HG03196 (cell line): ENCODE measurements around the gene HAGHL.
A peak's percentile ranks its signal among the peaks of the same experiment; 100 is the strongest.

Source experiments
- ATAC-seq: cut with Tn5 transposase; IDR thresholded peaks from one replicate; pipeline ENCODE4 v1.9.1; 2021; ENCODE audit not compliant: unreplicated experiment

Gene HAGHL

GRCh38 chr16:726438-727290 lies at the start of gene HAGHL, which contains the start of gene CCDC78:
TSS of gene HAGHL (plus strand) at chr16:727106. CDS start at chr16:727510, 404 bp downstream.
TSS of gene CCDC78 (minus strand) at chr16:726443. CDS start at chr16:726367, 76 bp downstream.
- no peak for ATAC-seq

- no peak for ATAC-seq
Measured at GRCh38 chr16:677316-678190, 49.4 kb upstream of the HAGHL start.

- ATAC-seq: no peak
Measured at GRCh38 chr16:678209-678857, 48.6 kb upstream of the HAGHL start.

GRCh38 chr16:678858-679813 lies 47.8 kb upstream of the HAGHL start:
- no peak for ATAC-seq

- ATAC-seq: peak; percentile 28
Measured at GRCh38 chr16:679814-680624, 46.9 kb upstream of the HAGHL start, which contains the start of gene STUB1. TSS of gene STUB1 (plus strand) at chr16:680410. CDS start at chr16:680526, 116 bp downstream.

- no peak for ATAC-seq
Measured at GRCh38 chr16:680625-680945, 46.3 kb upstream of the HAGHL start.

- ATAC-seq: no peak
Measured at GRCh38 chr16:680967-681745, 45.8 kb upstream of the HAGHL start.

- ATAC-seq: no peak
Measured at GRCh38 chr16:681746-682427, 45.0 kb upstream of the HAGHL start.

- ATAC-seq: no peak
Measured at GRCh38 chr16:682493-683395, 44.2 kb upstream of the HAGHL start.

GRCh38 chr16:683396-684070 lies 43.4 kb upstream of the HAGHL start:
- ATAC-seq: no peak

GRCh38 chr16:684071-684794 lies 42.7 kb upstream of the HAGHL start, which contains the start of gene JMJD8:
TSS of gene JMJD8 (minus strand) at chr16:684334. CDS start at chr16:684319, 15 bp downstream.
- ATAC-seq: peak; percentile 57

- ATAC-seq: no peak
Measured at GRCh38 chr16:684961-685696, 41.8 kb upstream of the HAGHL start.

- ATAC-seq: no peak
Measured at GRCh38 chr16:685967-686366, 40.9 kb upstream of the HAGHL start.

- no peak for ATAC-seq
Measured at GRCh38 chr16:686459-687260, 40.2 kb upstream of the HAGHL start.
